ENCODE measurements around the gene CD80.
"Not testable (repeated sequence)": the region's sequence is repeated elsewhere in the genome, so short reads cannot be mapped to it uniquely, and the experiment has no call there.

The CD80 gene, protein sequence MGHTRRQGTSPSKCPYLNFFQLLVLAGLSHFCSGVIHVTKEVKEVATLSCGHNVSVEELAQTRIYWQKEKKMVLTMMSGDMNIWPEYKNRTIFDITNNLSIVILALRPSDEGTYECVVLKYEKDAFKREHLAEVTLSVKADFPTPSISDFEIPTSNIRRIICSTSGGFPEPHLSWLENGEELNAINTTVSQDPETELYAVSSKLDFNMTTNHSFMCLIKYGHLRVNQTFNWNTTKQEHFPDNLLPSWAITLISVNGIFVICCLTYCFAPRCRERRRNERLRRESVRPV

DNA sequence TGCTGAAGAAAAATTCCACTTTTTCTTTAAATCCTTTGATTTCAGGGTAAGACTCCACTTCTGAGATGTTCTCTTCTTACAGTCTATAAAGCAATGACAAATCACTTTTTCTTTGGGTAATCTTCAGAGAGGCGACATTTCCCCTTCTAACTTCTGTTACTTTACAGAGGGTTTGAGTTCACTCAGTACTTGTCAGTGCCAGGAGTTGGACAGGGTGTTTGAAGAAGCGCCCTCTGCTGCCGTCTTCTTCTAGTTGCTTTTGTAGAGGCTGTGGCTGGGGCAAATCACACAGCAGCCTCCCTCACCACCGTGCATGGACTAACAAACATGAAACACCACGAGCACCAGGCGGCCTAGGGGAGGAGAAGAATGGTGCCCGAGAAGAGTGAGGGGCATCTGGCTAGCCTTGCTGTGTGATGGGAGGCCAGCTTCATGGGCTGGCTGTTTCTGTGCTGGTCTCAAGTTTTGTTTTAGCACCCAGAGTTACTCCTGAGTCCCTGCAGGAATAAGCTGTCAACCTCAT lies at the start of gene CD80:
TSS of gene CD80 (minus strand) at position 174 of the 523 bp plus-strand sequence. CDS start 1,886 bp downstream, outside the sequence.
- peak; percentile 44 to 51 for DNase-seq (ENCODE audit: low read depth in 2 of 2)

DNA sequence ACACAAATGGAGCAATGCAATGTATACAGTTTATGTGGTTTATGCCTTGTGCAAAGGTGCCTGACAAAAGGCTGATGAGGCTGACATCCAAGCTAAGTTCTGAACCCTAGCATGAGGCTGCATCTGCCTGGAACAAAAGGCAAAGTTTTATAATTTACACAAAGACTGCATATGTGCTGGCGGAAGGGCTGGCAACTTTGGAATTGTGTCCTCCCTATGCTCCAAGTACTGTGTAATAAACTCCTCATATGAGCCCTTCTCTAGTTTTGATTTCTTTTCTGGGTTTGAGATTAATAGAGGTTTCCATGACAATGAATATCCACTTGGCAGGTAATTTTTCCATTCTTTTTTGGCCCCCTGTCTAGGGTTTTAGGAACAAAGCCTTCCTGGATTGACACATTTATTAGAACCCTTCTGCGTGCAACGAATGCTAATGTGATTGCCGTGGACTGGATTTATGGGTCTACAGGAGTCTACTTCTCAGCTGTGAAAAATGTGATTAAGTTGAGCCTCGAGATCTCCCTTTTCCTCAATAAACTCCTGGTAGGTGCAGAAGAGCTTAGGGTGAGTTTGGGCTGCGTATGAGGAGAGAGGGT lies 49.1 kb upstream of the CD80 start:
- no peak for DNase-seq (ENCODE audit: low read depth in 2 of 2)

DNA sequence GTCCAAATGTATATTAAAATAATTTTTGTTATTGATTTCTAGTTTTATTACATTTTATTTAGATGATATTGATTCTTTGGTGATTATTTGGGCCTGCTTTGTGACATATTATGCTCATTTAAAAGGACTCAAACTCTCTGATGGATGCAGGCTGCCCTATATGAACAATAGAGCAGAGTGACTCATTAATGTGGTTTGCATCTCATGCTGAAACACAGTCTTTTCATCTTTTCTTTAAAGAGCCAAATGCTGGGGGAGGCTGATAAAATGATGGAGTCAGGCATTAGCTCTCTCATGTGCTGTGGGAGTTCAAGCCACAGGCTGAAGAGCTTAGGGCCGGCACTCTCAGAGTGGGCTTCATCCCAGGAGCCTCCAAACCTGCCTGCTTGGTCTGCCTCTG lies 45.5 kb upstream of the CD80 start:
- DNase-seq (ENCODE audit: low read depth in 2 of 2), result no peak

DNA sequence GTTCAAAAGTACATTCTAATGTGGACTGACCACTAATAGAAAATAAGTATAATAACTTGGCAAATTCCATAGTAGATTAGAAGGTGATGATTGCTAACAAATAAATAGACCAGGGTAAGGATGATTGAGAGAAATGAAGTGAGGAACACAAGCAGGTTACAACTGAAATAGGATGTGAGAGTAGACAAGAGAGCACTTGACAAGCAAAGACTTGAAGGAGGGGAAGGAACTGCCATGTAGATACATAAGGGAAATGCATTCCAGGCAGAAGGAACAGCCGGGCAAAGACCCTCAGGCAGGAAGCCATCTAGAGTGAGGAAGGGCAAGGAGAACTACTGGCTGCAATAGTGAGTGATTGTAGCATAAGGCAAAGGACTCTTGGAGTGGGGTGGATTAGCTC lies 43.3 kb upstream of the CD80 start:
- no peak for DNase-seq (ENCODE audit: low read depth in 2 of 2)

DNA sequence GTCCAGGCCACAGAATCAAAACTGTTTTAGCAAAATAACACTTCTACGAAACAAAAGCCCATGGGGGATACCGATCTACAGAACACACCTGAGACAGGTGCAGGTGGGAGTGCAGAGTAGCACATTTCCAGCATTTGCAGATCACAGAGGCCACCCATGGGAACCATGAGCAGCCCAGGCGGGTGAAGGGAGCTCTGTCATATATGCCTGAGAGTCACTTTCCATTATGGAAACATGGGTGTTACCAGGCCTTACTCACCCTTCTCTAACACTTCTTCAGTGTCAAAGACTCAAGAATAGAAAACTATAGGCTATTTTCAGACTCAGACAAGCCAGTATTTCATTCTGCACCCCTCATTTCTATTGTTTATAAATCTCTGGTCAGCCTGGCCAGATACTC lies 41.7 kb upstream of the CD80 start:
- no peak for DNase-seq (ENCODE audit: low read depth in 2 of 2)

DNA sequence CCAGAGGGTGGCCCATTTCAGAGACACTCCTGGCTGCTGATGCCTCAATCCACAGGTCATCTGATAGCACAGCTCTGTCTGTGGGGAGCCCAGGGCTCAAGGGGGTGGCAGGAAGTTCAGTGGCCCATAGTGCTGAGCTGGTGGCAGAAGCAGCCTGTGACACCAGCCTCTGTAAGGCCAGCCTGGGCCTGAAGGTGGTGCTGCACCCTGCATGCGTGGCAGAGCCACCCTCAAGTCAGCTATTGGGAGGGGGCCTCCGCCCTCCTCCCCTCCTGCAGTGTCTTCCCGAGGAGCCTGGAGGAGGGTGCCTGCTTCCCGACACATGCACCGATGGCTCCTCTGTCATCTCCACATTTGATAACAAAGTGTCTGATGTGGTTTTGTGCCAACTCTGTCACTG lies 41.3 kb upstream of the CD80 start:
- DNase-seq (ENCODE audit: low read depth in 2 of 2), result peak in 1 of 2 donors; percentile 7

DNA sequence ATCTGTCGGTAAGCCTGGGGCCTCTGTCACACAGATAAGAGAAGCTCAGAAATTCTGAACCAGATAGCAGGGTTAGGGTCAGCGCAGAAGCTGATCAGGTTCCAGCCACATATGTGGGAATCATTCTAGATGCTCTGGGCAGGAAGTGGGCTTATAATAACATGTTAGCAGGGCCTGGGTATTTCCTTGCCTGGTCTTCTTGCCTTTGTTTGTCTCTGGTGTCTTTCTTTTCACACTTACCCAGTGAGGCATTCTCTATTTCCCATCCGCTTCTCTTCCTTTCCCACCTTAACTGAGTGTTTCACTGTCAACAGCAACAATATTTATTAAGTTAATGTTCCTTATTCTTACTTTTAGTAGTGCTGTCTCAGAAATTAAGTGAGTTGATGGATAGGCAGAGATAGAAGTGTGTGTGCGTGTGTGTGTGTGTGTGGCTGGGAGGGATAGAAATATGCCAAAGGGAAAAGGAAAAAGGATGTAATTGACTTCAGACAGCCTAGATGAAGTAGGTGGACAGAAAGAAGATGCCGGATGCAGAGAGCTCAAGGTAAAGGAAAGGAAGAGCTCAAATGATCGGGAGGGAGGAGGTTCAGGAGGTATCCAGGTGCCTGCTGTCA lies 40.3 kb upstream of the CD80 start:
- DNase-seq (ENCODE audit: low read depth in 2 of 2), result no peak

DNA sequence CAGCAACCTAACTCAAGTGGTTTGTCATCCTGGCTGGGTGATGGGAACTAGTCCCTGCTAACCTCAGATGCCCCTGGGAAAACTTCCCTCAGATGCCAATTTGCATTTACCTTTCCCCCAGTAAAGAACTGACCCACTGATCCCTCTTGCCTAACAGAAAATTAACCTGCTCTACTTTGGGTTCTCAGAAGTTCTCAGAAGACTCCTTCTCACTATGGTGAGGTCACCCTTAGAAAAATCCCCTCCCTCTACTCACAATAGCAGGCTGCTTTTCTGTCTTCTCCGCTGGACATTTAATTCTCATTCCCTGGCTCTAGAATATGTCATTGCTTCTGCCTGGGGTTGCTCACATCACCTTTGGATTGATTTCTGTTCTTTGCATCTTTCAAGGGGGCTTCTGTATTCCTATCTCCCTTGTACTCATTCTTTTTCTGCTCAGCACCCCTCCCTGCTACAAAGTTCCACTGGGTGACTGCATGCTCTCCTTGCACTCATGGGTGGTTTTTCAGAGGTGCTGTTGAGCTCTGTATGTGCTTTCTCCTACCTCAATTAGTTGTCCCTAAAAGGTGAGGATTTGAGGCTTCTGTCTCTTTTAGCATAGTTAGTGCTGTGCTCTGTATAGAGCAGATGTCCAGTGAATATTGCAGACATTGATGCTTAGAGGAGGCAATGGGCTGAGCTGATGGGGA lies 39.1 kb upstream of the CD80 start:
- no peak for DNase-seq (ENCODE audit: low read depth in 2 of 2)

DNA sequence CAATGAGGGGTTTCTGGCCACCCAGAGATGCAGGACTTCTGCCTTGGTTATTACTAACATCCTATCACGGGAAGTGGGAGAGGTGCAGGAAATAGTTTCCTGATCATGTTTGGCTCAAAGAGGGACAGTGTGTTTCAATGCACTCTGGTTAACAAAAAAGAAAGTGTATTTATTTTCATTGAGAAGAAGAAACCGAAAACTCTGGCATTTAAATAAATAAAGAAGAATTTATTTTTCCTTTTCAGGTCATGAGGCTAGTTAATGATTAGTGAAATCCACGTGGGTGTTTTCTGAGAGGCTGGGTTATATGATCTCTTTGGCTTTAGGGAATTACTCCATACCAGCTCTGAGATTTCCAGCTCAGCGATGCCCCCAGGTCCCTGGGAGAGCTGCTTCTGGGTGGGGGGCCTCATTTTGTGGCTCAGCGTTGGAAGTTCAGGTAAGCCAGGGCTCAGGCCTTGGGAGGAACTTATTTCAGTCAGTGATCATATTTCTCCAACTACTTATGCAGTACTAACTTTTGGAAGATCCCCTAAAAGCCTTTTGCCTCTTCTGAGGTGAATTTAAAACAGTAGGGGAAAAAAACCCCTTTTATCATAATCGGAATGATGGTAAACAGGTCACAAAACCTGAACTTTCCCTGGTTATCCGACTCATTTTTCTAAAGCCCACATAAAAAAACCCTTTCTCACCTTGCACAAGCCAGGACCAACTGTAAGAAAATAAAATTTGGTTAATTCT lies 38.3 kb upstream of the CD80 start, which contains the start of gene PLA1A:
TSS of gene PLA1A (plus strand) at position 338 of the 741 bp plus-strand sequence. CDS start at position 367, 29 bp downstream.
- no peak for DNase-seq (ENCODE audit: low read depth in 2 of 2)

DNA sequence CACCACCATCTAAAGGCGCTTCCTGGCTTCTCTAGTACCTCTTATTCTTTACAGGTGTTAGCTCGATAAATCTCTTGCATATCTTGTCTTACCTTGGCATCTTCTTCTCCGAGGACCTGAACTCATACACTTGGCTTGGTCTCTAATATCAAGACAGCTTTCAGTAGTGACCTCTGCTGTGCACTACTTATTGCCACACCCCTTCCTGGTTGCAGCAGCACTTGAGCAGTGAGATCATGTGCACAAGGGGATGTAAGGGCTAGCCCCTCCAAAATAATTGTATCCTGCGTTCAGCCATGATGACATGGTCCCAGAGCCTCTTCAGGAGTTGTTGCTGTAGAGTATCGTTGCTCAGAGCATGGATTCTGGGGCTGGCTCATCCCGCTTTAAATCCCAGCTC lies 37.0 kb upstream of the CD80 start:
- DNase-seq (ENCODE audit: low read depth in 2 of 2), result no peak

DNA sequence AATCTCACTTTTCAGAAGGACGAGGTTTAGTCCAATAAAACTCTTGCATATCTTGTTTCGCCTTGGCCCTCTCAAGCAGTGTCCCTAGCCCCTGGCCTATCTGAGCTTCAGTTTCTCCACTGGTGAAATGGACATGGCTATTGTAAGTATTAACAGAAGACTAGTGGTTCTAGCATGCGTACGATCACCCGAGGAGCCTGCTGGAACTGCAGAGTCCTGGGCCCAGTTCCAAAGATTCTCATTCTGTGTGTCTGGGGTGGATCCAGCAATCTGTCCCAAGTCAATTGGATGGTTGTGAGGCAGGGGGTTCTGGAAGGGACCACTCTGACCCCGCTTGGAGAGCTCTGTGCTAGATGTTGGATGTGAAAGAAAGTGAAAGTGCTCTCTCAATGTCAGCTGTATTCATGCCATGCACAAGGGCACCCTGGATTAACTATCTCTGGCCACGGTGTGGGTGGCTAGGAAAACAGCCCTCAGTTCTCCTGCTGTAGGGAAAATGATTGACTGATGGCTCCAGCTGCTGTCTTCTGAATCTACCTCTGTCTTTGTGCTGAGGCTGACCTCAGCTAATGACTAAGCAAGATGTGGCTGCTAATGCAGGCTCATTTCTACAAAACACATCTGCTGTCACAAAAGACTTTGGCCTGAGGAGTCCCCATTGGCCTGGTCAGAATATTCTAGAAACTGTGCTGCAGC lies 36.4 kb upstream of the CD80 start:
- no peak for DNase-seq (ENCODE audit: low read depth in 2 of 2)

DNA sequence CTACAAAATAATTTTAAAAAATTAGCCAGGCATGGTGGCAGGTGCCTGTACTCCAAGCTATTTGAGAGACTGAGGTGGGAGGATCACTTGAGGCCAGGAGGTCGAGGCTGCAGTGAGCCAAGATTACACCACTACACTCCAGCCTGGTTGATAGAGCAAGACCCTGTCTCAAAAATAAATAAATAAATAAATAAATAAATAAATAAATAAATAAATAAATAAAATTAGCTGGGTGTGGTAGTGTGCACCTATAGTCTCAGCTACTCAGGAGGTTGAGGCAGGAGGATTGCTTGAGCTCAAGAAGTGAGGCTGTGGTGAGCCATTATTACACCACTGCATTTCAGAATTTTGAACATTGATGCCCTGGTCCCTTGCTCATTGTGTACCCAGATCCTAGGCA lies 35.5 kb upstream of the CD80 start:
- not testable (repeated sequence) for DNase-seq (ENCODE audit: low read depth in 2 of 2)

DNA sequence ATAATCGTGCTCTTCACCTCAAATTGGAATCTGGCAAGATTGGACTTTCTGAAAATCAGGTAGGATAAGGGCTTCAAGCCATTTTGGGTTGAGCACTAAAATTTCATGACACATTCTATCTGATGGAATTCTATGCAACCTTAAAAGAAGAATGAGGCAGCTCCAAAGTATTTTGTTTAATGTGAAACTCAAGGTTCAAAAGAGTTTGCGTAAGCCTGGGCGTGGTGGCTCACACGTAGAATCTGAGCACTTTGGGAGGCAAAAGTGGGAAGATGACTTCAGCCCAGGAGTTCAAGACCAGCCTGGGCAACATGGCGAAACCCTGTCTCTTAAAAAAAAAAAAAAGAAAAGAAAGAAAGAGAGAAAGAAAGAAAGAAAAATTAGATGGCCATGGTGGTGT lies 34.7 kb upstream of the CD80 start:
- no peak for DNase-seq (ENCODE audit: low read depth in 2 of 2)

DNA sequence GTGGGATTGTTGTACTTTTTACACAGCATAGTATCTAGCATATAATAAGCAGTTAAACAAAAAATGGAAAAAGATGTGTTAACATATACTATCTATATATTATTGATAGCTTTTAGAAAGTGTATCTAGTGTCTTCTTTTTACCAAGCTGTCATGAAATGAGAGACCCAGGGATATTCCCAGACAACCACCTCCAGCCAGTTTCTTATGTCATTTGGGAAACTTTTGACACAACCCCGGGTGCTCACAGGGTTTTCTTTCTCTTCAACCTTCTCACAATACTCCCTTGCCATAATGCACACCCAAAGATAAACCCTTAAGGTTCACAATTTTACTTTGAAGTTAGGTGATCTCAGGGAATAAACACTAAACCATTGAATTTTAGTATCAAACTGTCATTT lies 33.4 kb upstream of the CD80 start:
- no peak for DNase-seq (ENCODE audit: low read depth in 2 of 2)

DNA sequence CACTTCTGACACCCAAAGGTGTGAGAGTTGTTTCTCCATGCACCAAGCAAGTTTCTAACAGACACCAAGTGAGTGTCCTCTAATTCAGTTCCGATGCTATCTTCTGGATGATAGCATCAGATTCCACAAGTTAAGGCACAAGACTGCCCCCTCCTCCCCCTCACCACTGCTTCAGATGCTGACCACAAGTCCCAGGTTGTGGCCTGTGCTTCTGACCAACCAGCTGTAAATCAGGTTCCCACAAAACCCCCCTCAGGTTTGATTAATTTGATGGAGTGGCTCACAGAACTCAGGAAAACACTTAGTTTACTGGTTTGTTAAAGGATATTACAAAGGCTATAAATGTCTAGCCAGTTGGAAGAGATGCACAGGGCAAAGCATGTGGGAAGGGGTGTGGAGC lies 31.3 kb upstream of the CD80 start:
- DNase-seq (ENCODE audit: low read depth in 2 of 2), result no peak

DNA sequence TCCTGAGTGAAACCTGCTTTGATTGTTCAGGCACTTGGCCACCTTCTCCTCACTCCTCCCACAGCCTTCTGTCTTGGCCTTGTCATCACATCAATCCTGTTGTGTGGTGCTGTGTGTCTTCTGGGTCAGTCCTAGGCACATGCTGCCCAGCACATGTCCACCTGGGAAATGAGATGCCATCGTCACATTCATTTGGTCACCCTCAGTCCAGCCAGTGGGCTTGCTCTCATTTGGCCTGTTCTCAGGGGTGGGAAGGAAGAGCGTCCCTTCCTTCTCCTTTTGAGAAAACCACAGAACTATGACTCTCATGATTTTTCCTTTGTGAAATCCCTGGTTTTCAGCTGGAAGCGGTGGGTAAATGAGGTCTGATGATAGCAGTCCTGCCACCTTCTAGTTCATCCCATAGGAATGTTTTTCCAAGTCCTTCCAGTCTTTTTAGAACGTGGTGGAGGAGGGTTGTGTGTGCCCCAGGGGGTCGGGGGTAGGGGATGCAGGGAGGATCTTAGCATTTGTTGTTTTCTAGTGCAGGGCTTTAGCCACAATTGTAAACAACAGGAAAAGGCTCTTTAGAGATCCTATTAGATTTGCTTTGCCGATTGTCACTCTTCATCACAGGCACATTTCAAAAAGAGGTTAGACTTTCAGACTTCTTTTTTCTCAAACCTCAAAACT lies 29.8 kb upstream of the CD80 start:
- DNase-seq (ENCODE audit: low read depth in 2 of 2), result no peak

DNA sequence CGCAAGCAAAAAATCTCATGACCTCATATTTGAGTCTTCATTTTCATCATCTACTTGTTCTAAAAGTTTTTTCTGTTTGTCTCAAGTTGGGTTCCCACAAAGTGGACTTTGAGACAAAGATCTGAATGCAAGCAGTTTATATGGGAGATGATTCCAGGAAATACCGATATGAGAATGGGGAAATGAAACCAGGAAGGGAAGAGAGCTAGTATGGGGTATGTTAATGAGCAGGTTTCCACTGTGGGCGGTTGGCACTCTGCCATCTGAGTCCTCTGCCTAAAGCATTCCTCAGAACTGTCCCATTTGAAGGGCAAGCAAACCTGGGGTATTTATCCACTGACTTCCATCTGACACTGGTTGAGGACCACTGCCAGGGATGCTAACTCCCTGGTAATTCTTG lies 28.7 kb upstream of the CD80 start:
- peak; percentile 18 to 29 for DNase-seq (ENCODE audit: low read depth in 2 of 2)

DNA sequence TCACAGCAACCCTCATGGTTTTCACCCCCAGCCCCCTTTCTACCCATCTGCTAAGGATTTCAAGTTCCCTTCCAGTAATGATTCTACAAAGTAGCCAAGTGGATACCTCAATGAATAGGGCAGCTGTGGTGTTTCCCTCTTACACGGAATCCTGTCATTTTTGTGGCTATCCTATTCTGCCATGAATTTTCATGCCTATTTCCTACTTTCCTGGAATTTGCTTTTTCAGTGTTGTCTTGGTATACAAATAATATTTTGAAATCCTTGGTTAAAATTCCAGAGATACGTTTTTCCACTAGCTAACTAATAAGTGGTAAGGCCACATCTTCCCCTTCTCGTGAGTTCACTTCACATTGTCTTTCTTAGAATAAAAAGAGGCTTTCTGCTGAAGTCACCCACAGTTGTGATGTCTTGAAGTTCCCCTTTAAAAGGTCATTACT lies 27.3 kb upstream of the CD80 start:
- DNase-seq (ENCODE audit: low read depth in 2 of 2), result no peak

DNA sequence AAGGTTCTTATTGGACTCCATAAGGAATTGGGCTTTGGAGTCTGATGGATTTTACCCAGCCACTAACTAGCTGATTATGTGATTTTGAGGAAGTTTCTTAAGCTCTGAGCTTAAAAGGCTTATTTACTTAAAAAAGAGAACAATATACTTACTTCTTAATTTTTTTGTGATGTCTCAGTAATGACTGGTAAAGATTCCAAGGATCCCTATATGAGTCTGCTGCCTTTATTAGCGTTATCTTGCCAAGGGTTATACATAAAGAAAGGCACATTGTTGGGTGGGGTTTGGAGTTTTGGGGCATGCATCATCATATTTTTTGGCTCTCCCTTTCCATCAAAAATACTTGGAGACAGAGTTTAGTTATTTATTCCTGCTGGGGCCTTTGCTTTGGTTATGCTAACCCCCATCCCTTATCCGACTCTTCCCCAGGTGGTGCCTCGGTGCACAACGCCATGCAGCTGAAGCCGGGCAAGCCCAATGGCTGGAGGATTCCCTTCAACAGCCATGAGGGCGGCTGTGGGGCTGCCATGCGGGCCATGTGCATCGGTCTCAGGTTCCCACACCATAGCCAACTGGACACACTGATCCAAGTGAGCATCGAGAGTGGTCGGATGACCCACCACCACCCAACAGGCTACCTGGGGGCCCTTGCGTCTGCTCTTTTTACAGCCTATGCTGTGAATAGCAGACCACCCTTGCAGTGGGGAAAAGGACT lies 26.6 kb upstream of the CD80 start:
- no peak for DNase-seq (ENCODE audit: low read depth in 2 of 2)

DNA sequence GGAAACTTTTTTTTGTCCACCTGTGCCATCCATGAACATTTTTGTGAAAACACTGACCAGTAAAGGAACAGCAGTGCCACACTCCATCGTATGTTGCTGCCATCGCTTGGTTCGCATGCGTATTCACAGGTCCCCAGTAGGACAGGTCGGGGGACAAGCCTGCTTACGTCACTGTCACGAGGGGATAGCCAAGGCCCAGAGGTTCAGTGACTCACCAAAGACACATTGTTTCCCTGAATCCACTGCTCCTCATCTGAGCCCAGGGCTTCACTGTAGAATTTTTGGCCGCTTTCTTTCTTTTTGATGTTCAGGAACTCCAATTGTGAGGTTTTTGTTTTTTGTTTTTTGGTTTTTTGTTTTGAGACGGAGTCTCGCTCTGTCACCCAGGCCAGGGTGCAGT lies 25.8 kb upstream of the CD80 start:
- DNase-seq (ENCODE audit: low read depth in 2 of 2), result no peak

All from stimulated activated CD8-positive, alpha-beta memory T cell treated with anti-CD3 and anti-CD28 coated beads, Interleukin-2, amount 100 ng/mL, for 48 hours (primary cell).